Measurements from ENCODE around the gene HS6ST3. TPM values are rescaled to one million over a fixed set of nuclear protein-coding genes. Genes with fewer than 3 reads are reported as not detected.

The HS6ST3 gene
- total RNA-seq, 4 donors from 2014 or later, result 0.16 to 0.27 TPM; not detected in 2

GRCh38 chr13:96314974-96315373 lies 225.1 kb downstream of the HS6ST3 start:
- intact Hi-C loops (cut with DNase I; ENCODE audit: low total_unique reads), result no loop called here
- in situ Hi-C loops (cut with MboI; ENCODE audit: low pct_ligation_motif_present in 1 of 4, low pct_unique_long_range_greater_than_20kb in 1 of 4, low sequenced_read_pairs in 3 of 4), result no loop called here
- 27 to 58% methylated on average over 1 of the region's 1 CpG for WGBS, 2 donors (ENCODE audit: low coverage in 1 of 2)
- no peaks in the 10 kb centered on the region for H3K4me1 ChIP-seq
- no peaks in the 10 kb centered on the region for H3K27me3 ChIP-seq
- H3K36me3 ChIP-seq, result no peaks in the 10 kb centered on the region
- no peak overlapping the region for H3K4me3 ChIP-seq
- no peak for TF ChIP-seq POLR2AphosphoS5 (IDR thresholded peaks at IDR 0.05)
- TF ChIP-seq CTCF (IDR thresholded peaks at IDR 0.05), result no peak
- no peak for TF ChIP-seq POLR2A (IDR thresholded peaks at IDR 0.05)
- TF ChIP-seq EP300 (IDR thresholded peaks at IDR 0.05; ENCODE audit: low read depth), result no peak
- no peak overlapping the region for H3K27ac ChIP-seq
- DNase-seq, result no peak
- no peaks in the 10 kb centered on the region for H3K9me3 ChIP-seq

DNA sequence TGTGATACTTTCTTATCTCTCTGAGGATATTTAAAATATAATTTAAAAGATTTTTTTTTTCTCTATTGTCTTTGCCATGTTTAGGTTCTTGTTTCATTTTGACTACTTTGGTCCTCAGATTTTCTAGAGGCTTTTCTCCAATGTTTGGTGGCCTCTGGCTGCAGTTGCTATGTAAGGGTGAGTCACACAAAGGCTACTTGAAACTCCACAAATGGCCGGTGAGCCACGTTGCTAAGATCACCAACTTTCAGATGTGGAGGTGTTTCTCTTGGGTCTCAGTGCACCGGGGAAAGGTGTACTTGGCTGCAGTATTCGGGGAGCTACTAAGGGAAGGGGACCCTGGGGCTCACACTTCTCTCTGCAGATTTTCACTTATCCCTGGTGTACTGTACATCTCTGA lies 248.1 kb downstream of the HS6ST3 start:
- intact Hi-C loops (cut with DNase I; ENCODE audit: low total_unique reads) (no loop called here), in situ Hi-C loops (cut with MboI; ENCODE audit: low pct_ligation_motif_present in 1 of 4, low pct_unique_long_range_greater_than_20kb in 1 of 4, low sequenced_read_pairs in 3 of 4) (loop anchor here in 1 of 4 donors (10.0 kb wide), 1 partner anchor 57 kb away; no protein-coding TSS in a partner anchor)
- Histone ChIP-seq H3K9me3 (no peaks in the 10 kb centered on the region), H3K27ac (no peak overlapping the region), H3K4me3 (no peak overlapping the region), H3K27me3 (no peaks in the 10 kb centered on the region), H3K4me1 (no peaks in the 10 kb centered on the region), H3K36me3 (no peaks in the 10 kb centered on the region)
- 87 to 90% methylated on average over 2 to 4 of the region's 4 CpGs for WGBS, 2 donors (ENCODE audit: low coverage in 1 of 2)
- DNase-seq, result no peak
- TF ChIP-seq CTCF (IDR thresholded peaks at IDR 0.05), result no peak
- TF ChIP-seq POLR2A (IDR thresholded peaks at IDR 0.05), result no peak
- no peak for TF ChIP-seq EP300 (IDR thresholded peaks at IDR 0.05; ENCODE audit: low read depth)
- no peak for TF ChIP-seq POLR2AphosphoS5 (IDR thresholded peaks at IDR 0.05)

DNA sequence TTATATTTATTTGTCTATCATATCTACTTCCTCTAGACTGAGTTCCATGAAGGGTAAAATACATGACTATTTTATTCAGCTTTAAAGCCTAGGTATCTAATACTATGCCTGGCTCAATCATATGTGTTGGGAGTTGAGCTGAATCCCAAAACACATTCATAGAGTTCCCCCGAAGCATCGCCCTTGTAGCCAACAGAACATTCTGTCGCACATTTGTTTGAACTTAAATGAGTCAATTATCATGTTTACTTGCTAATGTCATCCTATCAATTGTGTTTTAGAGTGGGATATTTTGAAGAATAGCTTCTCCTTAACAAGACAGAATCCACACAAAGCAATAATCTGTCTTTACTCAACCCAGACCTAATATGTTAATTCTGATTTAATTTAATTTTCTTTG lies 252.4 kb downstream of the HS6ST3 start:
- Histone ChIP-seq H3K4me1 (no peaks in the 10 kb centered on the region), H3K9me3 (no peaks in the 10 kb centered on the region), H3K36me3 (no peaks in the 10 kb centered on the region), H3K27ac (no peak overlapping the region), H3K27me3 (no peaks in the 10 kb centered on the region), H3K4me3 (no peak overlapping the region)
- WGBS, 2 donors (ENCODE audit: low coverage in 1 of 2), result 84% methylated on average over 3 of the region's 3 CpGs; no CpG with 5 or more reads in 1 of the 2 donors
- TF ChIP-seq POLR2A (IDR thresholded peaks at IDR 0.05) (no peak), EP300 (IDR thresholded peaks at IDR 0.05; ENCODE audit: low read depth) (no peak)
- DNase-seq, result no peak
- intact Hi-C loops (cut with DNase I; ENCODE audit: low total_unique reads), result no loop called here
- in situ Hi-C loops (cut with MboI; ENCODE audit: low pct_ligation_motif_present in 1 of 4, low pct_unique_long_range_greater_than_20kb in 1 of 4, low sequenced_read_pairs in 3 of 4), result no loop called here

DNA sequence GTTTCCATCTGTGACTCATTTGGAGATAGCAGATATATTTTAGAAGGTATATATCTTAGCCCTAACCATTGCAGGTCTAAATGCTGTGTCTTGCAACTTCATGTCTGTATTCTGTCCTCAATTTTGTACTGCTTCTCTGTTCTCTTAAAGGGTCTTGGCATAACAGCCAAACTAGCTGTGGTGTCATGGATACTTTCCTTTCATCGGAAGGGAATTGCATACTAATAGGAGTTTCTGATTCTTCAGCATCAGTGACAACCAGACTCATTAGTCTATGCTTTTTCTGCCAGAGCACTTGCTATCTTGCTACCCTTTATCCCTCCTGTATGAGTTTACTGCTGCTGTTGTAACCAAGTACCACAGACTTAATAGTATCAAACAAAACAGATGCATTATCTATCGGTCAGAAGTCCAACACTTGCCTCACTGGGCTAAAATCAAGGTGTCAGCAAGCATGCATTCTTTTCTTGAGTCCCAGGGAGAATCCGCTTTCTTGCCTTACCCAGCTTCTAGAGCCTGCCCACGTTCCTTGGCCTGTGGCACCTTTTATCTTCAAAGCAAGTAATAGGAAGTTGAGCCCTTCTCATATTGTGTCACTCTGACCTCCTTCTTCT lies 253.1 kb downstream of the HS6ST3 start:
- H3K9me3 ChIP-seq, result no peaks in the 10 kb centered on the region
- H3K36me3 ChIP-seq, result no peaks in the 10 kb centered on the region
- no peaks in the 10 kb centered on the region for H3K4me1 ChIP-seq
- H3K4me3 ChIP-seq, result no peak overlapping the region
- no peak overlapping the region for H3K27ac ChIP-seq
- in situ Hi-C loops (cut with MboI; ENCODE audit: low pct_ligation_motif_present in 1 of 4, low pct_unique_long_range_greater_than_20kb in 1 of 4, low sequenced_read_pairs in 3 of 4), result no loop called here
- TF ChIP-seq POLR2A (IDR thresholded peaks at IDR 0.05), result no peak
- TF ChIP-seq EP300 (IDR thresholded peaks at IDR 0.05; ENCODE audit: low read depth), result no peak
- TF ChIP-seq POLR2AphosphoS5 (IDR thresholded peaks at IDR 0.05), result no peak
- TF ChIP-seq CTCF (IDR thresholded peaks at IDR 0.05), result no peak
- H3K27me3 ChIP-seq, result no peaks in the 10 kb centered on the region
- DNase-seq, result no peak
- 69 to 78% methylated on average over 3 to 4 of the region's 4 CpGs for WGBS, 2 donors (ENCODE audit: low coverage in 1 of 2)
- intact Hi-C loops (cut with DNase I; ENCODE audit: low total_unique reads), result no loop called here

GRCh38 chr13:96346921-96347320 lies 257.0 kb downstream of the HS6ST3 start:
- no peak overlapping the region for H3K27ac ChIP-seq
- no peaks in the 10 kb centered on the region for H3K9me3 ChIP-seq
- DNase-seq, result no peak
- in situ Hi-C loops (cut with MboI; ENCODE audit: low pct_ligation_motif_present in 1 of 4, low pct_unique_long_range_greater_than_20kb in 1 of 4, low sequenced_read_pairs in 3 of 4), result no loop called here
- H3K36me3 ChIP-seq, result no peaks in the 10 kb centered on the region
- WGBS, 2 donors (ENCODE audit: low coverage in 1 of 2), result 93% methylated on average over 4 of the region's 4 CpGs; no CpG with 5 or more reads in 1 of the 2 donors
- no peak for TF ChIP-seq POLR2AphosphoS5 (IDR thresholded peaks at IDR 0.05)
- TF ChIP-seq CTCF (IDR thresholded peaks at IDR 0.05), result no peak
- no peak for TF ChIP-seq EP300 (IDR thresholded peaks at IDR 0.05; ENCODE audit: low read depth)
- no peak for TF ChIP-seq POLR2A (IDR thresholded peaks at IDR 0.05)
- intact Hi-C loops (cut with DNase I; ENCODE audit: low total_unique reads), result no loop called here
- no peaks in the 10 kb centered on the region for H3K27me3 ChIP-seq
- H3K4me1 ChIP-seq, result no peaks in the 10 kb centered on the region
- no peak overlapping the region for H3K4me3 ChIP-seq

All from transverse colon (tissue), 4 donors.